IMR-90 (cell line): ENCODE data around the gene NUDCD3. TPM values are rescaled to one million over a fixed set of nuclear protein-coding genes. Genes with fewer than 3 reads are reported as not detected.
A peak's percentile ranks its signal among the peaks of the same experiment; 100 is the strongest.

Experiments used
- ATAC-seq: fragments of 200-7000 bp; cut with Tn5 transposase; 2 replicates; pipeline ENCODE4 v1.9.1; 2020; ENCODE audit warnings: low read depth, mild to moderate bottlenecking, moderate library complexity
- BruUV-seq: library from RNA; stranded (reverse); fragments of 400-500 nt; replicated peaks from 2 replicates; lab custom pipeline; 2021; lab: Mats Ljungman, UMichigan
- CTCF ChIA-PET: fragments of 300-600 bp; formaldehyde crosslinking; extraction: SDS; loops from one replicate; lab custom pipeline; 2021; ENCODE audit warnings: antibody characterized with exemption; lab: Yijun Ruan, JAX
- POLR2A ChIA-PET: fragments of 300-600 bp; sonication (Branson Sonifier 250); formaldehyde crosslinking; loops from one replicate; lab custom pipeline; 2022; ENCODE audit warnings: antibody characterized with exemption; ENCODE audit not compliant: unreplicated experiment; lab: Charles Lee
- DNase-seq: peaks from one replicate; pipeline ENCODE4 v3.0.0; 2013
- H2AFZ ChIP-seq: replicated peaks from 2 replicates; pipeline ENCODE3; 2013; ENCODE audit warnings: low read length, mild to moderate bottlenecking; ENCODE audit not compliant: poor library complexity
- H2AK5ac ChIP-seq: 2 replicates; pipeline ENCODE4 v1.6.1; 2013; ENCODE audit warnings: low read depth, low read length, inconsistent platforms
- H2AK9ac ChIP-seq: replicated peaks from 2 replicates; pipeline ENCODE3; 2013; ENCODE audit warnings: mild to moderate bottlenecking, low read depth, low read length, moderate library complexity; ENCODE audit not compliant: poor library complexity
- H2BK120ac ChIP-seq: 2 replicates; pipeline ENCODE4 v1.6.1; 2013; ENCODE audit warnings: low read depth, low read length, inconsistent platforms
- H2BK15ac ChIP-seq: 3 replicates; pipeline ENCODE4 v1.6.1; 2013; ENCODE audit warnings: low read depth, low read length, inconsistent platforms
- H2BK20ac ChIP-seq: 2 replicates; pipeline ENCODE4 v1.6.1; 2013; ENCODE audit warnings: low read depth, mild to moderate bottlenecking, inconsistent platforms, low read length, moderate library complexity
- H2BK5ac ChIP-seq: 2 replicates; pipeline ENCODE4 v1.6.1; 2013; ENCODE audit warnings: mild to moderate bottlenecking, low read depth, low read length, inconsistent platforms; ENCODE audit not compliant: poor library complexity, severe bottlenecking
- H3K14ac ChIP-seq: replicated peaks from 2 replicates; pipeline ENCODE4 v1.6.1; 2013; ENCODE audit warnings: low read depth, low read length, inconsistent platforms
- H3K18ac ChIP-seq: 2 replicates; pipeline ENCODE4 v1.6.1; 2013; ENCODE audit warnings: low read depth, low read length, control low read depth
- H3K23ac ChIP-seq: 2 replicates; pipeline ENCODE4 v1.6.1; 2013; ENCODE audit warnings: low read depth, low read length, inconsistent platforms
- H3K27ac ChIP-seq: 2 replicates; pipeline ENCODE4 v1.5.1; 2013; ENCODE audit warnings: mild to moderate bottlenecking, control low read depth, low read length; ENCODE audit not compliant: insufficient read depth
- H3K27me3 ChIP-seq: 2 replicates; pipeline ENCODE4 v1.6.1; 2013; ENCODE audit warnings: low read length; ENCODE audit not compliant: control insufficient read depth, insufficient read depth
- H3K36me3 ChIP-seq: 2 replicates; pipeline ENCODE4 v1.6.1; 2013; ENCODE audit warnings: low read length, mixed read lengths; ENCODE audit not compliant: control insufficient read depth, insufficient read depth
- H3K4ac ChIP-seq: 2 replicates; pipeline ENCODE4 v1.6.1; 2013; ENCODE audit warnings: low read depth, low read length, inconsistent platforms
- H3K4me1 ChIP-seq: 2 replicates; pipeline ENCODE4 v1.6.1; 2013; ENCODE audit warnings: low read length, mixed read lengths; ENCODE audit not compliant: control insufficient read depth, insufficient read depth
- H3K4me2 ChIP-seq: 2 replicates; pipeline ENCODE4 v1.6.1; 2013; ENCODE audit warnings: low read depth, mild to moderate bottlenecking, control low read depth, low read length, moderate library complexity
- H3K4me3 ChIP-seq: 2 replicates; pipeline ENCODE4 v1.5.1; 2013; ENCODE audit warnings: low read depth, mild to moderate bottlenecking, control low read depth, low read length, moderate library complexity; ENCODE audit not compliant: insufficient read depth
- H3K56ac ChIP-seq: 2 replicates; pipeline ENCODE4 v1.6.1; 2013; ENCODE audit warnings: low read length, inconsistent platforms; ENCODE audit not compliant: insufficient read depth; ENCODE audit errors: extremely low read depth
- H3K79me1 ChIP-seq, 2 experiments: 2 replicates each; pipeline ENCODE4 v1.6.1; 2013; ENCODE audit warnings: low read length in 2 of 2, inconsistent platforms in 1 of 2, low read depth in 1 of 2
- H3K9ac ChIP-seq: 2 replicates; pipeline ENCODE4 v1.6.1; 2013; ENCODE audit warnings: low read depth, low read length, control low read depth
- H3K9me1 ChIP-seq: 2 replicates; pipeline ENCODE4 v1.6.1; 2013; ENCODE audit warnings: low read length, inconsistent platforms; ENCODE audit not compliant: insufficient read depth
- H3K9me3 ChIP-seq: 2 replicates; pipeline ENCODE4 v1.6.1; 2013; ENCODE audit warnings: low read length; ENCODE audit not compliant: control insufficient read depth, insufficient read depth
- H4K20me1 ChIP-seq: 2 replicates; pipeline ENCODE4 v1.6.1; 2013; ENCODE audit warnings: low read length, inconsistent platforms; ENCODE audit not compliant: insufficient read depth
- H4K5ac ChIP-seq: 2 replicates; pipeline ENCODE4 v1.6.1; 2013; ENCODE audit warnings: mild to moderate bottlenecking, low read depth, low read length, control low read depth
- H4K8ac ChIP-seq, 2 experiments: 2 replicates each; pipeline ENCODE4 v1.6.1; 2013; ENCODE audit warnings: low read depth in 2 of 2, low read length in 2 of 2, control low read depth in 1 of 2, inconsistent platforms in 1 of 2
- H4K91ac ChIP-seq: 2 replicates; pipeline ENCODE4 v1.6.1; 2013; ENCODE audit warnings: low read depth, low read length, inconsistent platforms; ENCODE audit not compliant: insufficient read depth
- BHLHE40 ChIP-seq: fragments of 150-350 bp; IDR thresholded peaks from 2 replicates; pipeline ENCODE4 v1.6.1; 2016; ENCODE audit warnings: mild to moderate bottlenecking, low read depth, low read length
- CHD1 ChIP-seq: IDR thresholded peaks from 2 replicates; pipeline ENCODE4 v1.6.1; 2012; ENCODE audit warnings: low read depth, low read length, improper control_type of control experiment
- FOS ChIP-seq: fragments of 150-350 bp; IDR thresholded peaks from 2 replicates; pipeline ENCODE4 v1.6.1; 2016; ENCODE audit warnings: low read depth, low read length
- MAFK ChIP-seq: IDR thresholded peaks from 2 replicates; pipeline ENCODE4 v1.6.1; 2012; ENCODE audit warnings: low read depth, low read length, improper control_type of control experiment
- MAZ ChIP-seq: IDR thresholded peaks from 2 replicates; pipeline ENCODE4 v1.6.1; 2012; ENCODE audit warnings: low read depth, mild to moderate bottlenecking, low read length, improper control_type of control experiment, moderate library complexity, borderline replicate concordance
- MXI1 ChIP-seq: IDR thresholded peaks from 2 replicates; pipeline ENCODE4 v1.6.1; 2012; ENCODE audit warnings: low read depth, mild to moderate bottlenecking, low read length, moderate library complexity, borderline replicate concordance
- NFE2L2 ChIP-seq: fragments of 150-350 bp; IDR thresholded peaks from 2 replicates; pipeline ENCODE4 v1.6.1; 2016; ENCODE audit warnings: low read depth, mild to moderate bottlenecking, low read length
- POLR2A ChIP-seq: IDR thresholded peaks from 2 replicates; pipeline ENCODE4 v1.6.1; 2012; ENCODE audit warnings: mild to moderate bottlenecking, low read depth, low read length
- RAD21 ChIP-seq: IDR thresholded peaks from 2 replicates; pipeline ENCODE4 v1.6.1; 2012; ENCODE audit warnings: low read length, improper control_type of control experiment
- RFX5 ChIP-seq: IDR thresholded peaks from 2 replicates; pipeline ENCODE4 v1.8.0; 2012; ENCODE audit warnings: low read depth, mild to moderate bottlenecking, low read length, moderate library complexity
- SMC3 ChIP-seq: fragments of 150-350 bp; IDR thresholded peaks from 2 replicates; pipeline ENCODE4 v1.6.1; 2016; ENCODE audit warnings: low read depth, mild to moderate bottlenecking, antibody characterized with exemption, low read length, moderate library complexity
- WGBS, 2 experiments: methylation state at CpG; one replicate each; pipeline versions ENCODE4 v1.1.5 to v1.1.7; 2013; ENCODE audit warnings: missing lambda C conversion rate in 2 of 2; ENCODE audit not compliant: insufficient read length in 1 of 2; ENCODE audit errors: extremely low coverage in 2 of 2; 5-methylcytosine and 5-hydroxymethylcytosine counted together
- dilution Hi-C: fragments of 300-500 bp; cut with HindIII; formaldehyde crosslinking; loops from one replicate; pipeline ENCODE4 v1.14.3; 2018; ENCODE audit warnings: low sequenced_read_pairs; ENCODE audit not compliant: unreplicated experiment
- in situ Hi-C: fragments of 300-500 bp; cut with MboI; formaldehyde crosslinking; loops from 3 replicates; pipeline ENCODE4 v1.14.3; 2019; ENCODE audit warnings: low sequenced_read_pairs, inconsistent platforms, mixed read lengths
- intact Hi-C: fragments of 100-400 bp; cut with micrococcal nuclease; formaldehyde crosslinking; loops from 2 replicates; pipeline ENCODE4 v1.10.0; 2022
- polyA plus RNA-seq, 3 experiments: library from polyadenylated mRNA; depleted of rRNA; stranded (reverse); fragments of >200 nt; gene quantifications; 2 replicates each; pipeline ENCODE4 v1.2.3, GENCODE V29; 2012; ENCODE audit warnings: low replicate concordance in 1 of 3
- total RNA-seq: library from RNA; depleted of rRNA; stranded (reverse); fragments of >200 nt; gene quantifications from 2 replicates; pipeline ENCODE4 v1.2.3, GENCODE V29; 2012

The NUDCD3 gene
- total and polyA plus RNA-seq, 2 of the 4 experiments (the other 2 are of a cell fraction): 49.5 to 76.0 TPM

DNA sequence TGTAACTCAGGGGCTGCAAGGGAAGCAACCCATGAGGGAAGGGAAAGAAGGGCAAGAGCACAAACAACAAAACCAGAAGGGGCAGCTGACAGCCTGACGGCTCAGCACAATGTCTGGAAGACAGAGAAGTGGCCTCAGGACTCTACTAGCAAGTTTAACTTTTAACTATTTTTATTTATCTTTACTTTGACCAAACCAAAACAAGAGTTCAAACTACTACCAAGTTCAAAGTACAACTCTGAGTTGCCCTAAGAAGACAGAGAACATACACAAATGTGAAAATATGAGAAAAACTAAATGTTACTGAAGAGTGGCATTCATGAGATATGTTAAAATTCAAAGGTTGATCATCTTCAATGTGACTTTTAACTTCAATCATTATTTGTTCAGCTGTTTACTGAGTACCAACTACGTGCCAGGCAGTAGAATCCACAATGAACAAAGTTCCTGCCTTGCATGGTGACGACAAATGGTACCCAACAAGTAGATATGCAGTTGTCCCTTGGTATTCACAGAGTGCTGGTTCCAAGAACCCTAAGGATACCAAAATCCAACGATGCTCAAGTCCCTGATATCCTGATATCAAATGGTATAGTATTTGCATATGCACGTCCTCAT is 19.7 kb downstream of the NUDCD3 start:
- H3K4me1 ChIP-seq: peaks cover 19% of the 10 kb centered on the region
- no peak overlapping the region for H3K4me3 ChIP-seq
- peaks cover 22% of the 10 kb centered on the region for H3K9me1 ChIP-seq
- no peak overlapping the region for H3K56ac ChIP-seq
- no peak for DNase-seq
- no peaks in the 10 kb centered on the region for H3K9me3 ChIP-seq
- no peak overlapping the region for H2BK5ac ChIP-seq
- dilution Hi-C loops (no loop called here), in situ Hi-C loops (no loop called here), intact Hi-C loops (no loop called here)
- CTCF ChIA-PET: no interaction called here
- no TSS peak for BruUV-seq
- WGBS, 2 experiments: 88% methylated on average over 3 of the region's 5 CpGs; no CpG with 5 or more reads in 1 of the 2 experiments
- H4K91ac ChIP-seq: no peak overlapping the region
- ATAC-seq: no peak
- H2BK120ac ChIP-seq: no peak overlapping the region
- H3K18ac ChIP-seq: no peak overlapping the region
- no peak overlapping the region for H4K8ac ChIP-seq
- no peak overlapping the region for H4K5ac ChIP-seq
- H4K20me1 ChIP-seq: peaks cover 32% of the 10 kb centered on the region; the same call in 1 of the 2 replicates
- H3K4me2 ChIP-seq: no peak overlapping the region
- no peak overlapping the region for H3K27ac ChIP-seq
- H2BK15ac ChIP-seq: no peak overlapping the region
- POLR2A ChIA-PET: no interaction called here
- peaks cover 48 to 82% of the 10 kb centered on the region in 2 experiments for H3K79me1 ChIP-seq
- peaks cover 24% of the 10 kb centered on the region for H3K36me3 ChIP-seq
- no peak overlapping the region for H2AFZ ChIP-seq
- H2AK5ac ChIP-seq: no peak overlapping the region
- H3K14ac ChIP-seq: peak overlapping the region; percentile 68
- TF ChIP-seq MAZ (no peak), CHD1 (no peak), MAFK (no peak), BHLHE40 (no peak), NFE2L2 (no peak), RFX5 (no peak), POLR2A (no peak), MXI1 (no peak), FOS (no peak), SMC3 (no peak), RAD21 (no peak)
- H2AK9ac ChIP-seq: no peak overlapping the region
- no peaks in the 10 kb centered on the region for H3K27me3 ChIP-seq
- H3K9ac ChIP-seq: no peak overlapping the region
- no peak overlapping the region; the same call in 1 of the 2 replicates for H3K4ac ChIP-seq
- 0 out of 2 replicates have a peak overlapping the region, but pooled peaks have one; percentile 20 for H3K23ac ChIP-seq
- no peak overlapping the region for H2BK20ac ChIP-seq
